SK-N-SH treated with all-trans-retinoic acid at 6 μM for 48 hours (cell line): Measurements from ENCODE around the gene FAM136A.

Experiments used
- ISL1 ChIP-seq: fragments of 250-450 bp; sonication (Bioruptor Pico); IDR thresholded peaks from 2 replicates; pipeline ENCODE4 v2.1.2; 2022; ENCODE audit warnings: mild to moderate bottlenecking, moderate library complexity
- PATZ1 ChIP-seq: fragments of 250-450 bp; sonication (Bioruptor Pico); IDR thresholded peaks from 2 replicates; pipeline ENCODE4 v1.8.0; 2020; ENCODE audit warnings: mild to moderate bottlenecking, moderate library complexity, borderline replicate concordance
- TOX ChIP-seq: fragments of 250-450 bp; sonication (Bioruptor Pico); IDR thresholded peaks from 2 replicates; pipeline ENCODE4 v1.8.0; 2021; ENCODE audit warnings: mild to moderate bottlenecking, moderate library complexity, borderline replicate concordance
- ZFP3 ChIP-seq: fragments of 250-450 bp; sonication (Bioruptor Pico); IDR thresholded peaks from 2 replicates; pipeline ENCODE4 v1.5.0; 2020; ENCODE audit warnings: mild to moderate bottlenecking, moderate library complexity
- ZFP30 ChIP-seq: fragments of 450-650 bp; formaldehyde crosslinking; IDR thresholded peaks from 2 replicates; pipeline ENCODE4 v1.5.0; 2022; ENCODE audit warnings: mild to moderate bottlenecking, moderate library complexity
- TF ChIP-seq, protein P1 (sequence below): fragments of 250-450 bp; sonication (Bioruptor Pico); IDR thresholded peaks from 2 replicates; pipeline ENCODE4 v1.5.1; 2020; ENCODE audit warnings: low read depth, mild to moderate bottlenecking, moderate library complexity

- TF ChIP-seq, protein P1, sequence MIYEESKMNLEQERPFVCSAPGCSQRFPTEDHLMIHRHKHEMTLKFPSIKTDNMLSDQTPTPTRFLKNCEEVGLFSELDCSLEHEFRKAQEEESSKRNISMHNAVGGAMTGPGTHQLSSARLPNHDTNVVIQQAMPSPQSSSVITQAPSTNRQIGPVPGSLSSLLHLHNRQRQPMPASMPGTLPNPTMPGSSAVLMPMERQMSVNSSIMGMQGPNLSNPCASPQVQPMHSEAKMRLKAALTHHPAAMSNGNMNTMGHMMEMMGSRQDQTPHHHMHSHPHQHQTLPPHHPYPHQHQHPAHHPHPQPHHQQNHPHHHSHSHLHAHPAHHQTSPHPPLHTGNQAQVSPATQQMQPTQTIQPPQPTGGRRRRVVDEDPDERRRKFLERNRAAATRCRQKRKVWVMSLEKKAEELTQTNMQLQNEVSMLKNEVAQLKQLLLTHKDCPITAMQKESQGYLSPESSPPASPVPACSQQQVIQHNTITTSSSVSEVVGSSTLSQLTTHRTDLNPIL = no peak
- TF ChIP-seq TOX (CRISPR knock-in tag) (no peak), ZFP30 (CRISPR knock-in tag) (no peak), ZFP3 (CRISPR knock-in tag) (no peak), ISL1 (CRISPR knock-in tag) (no peak), PATZ1 (no peak)
Observed at GRCh38 chr2:70321370-70321769, 19.5 kb upstream of the FAM136A start.
